GM15510 (cell line): Measurements from ENCODE around the gene CPVL.

ENCODE experiments used
- POLR2A ChIP-seq: IDR thresholded peaks from 3 replicates; pipeline ENCODE4 v1.6.1; 2011; ENCODE audit warnings: borderline replicate concordance; ENCODE audit not compliant: insufficient read length; ENCODE audit errors: extremely low read depth

Gene CPVL

DNA sequence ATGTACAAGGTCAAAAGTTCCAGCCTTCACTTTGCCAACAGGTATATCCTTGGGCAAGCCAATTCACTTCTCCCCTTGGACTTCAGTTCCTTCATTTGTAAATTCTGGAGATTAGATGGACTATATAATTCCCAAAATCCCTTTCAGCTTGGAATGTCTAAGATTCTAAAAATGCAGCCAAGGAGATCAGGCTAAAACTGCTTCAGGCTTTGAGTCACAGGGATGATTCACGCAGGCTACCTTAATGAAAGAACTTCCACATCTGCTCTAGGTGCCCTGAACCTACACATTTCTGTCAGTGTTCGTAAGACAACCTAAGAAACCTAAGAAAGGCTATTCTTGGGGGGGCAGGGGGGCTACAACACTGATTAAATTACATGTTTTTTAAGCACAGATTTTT, 7.1 kb downstream of the CPVL start:
- TF ChIP-seq POLR2A: no peak

- no peak for TF ChIP-seq POLR2A
Measured at GRCh38 chr7:29138588-29138987, 7.7 kb downstream of the CPVL start.

DNA sequence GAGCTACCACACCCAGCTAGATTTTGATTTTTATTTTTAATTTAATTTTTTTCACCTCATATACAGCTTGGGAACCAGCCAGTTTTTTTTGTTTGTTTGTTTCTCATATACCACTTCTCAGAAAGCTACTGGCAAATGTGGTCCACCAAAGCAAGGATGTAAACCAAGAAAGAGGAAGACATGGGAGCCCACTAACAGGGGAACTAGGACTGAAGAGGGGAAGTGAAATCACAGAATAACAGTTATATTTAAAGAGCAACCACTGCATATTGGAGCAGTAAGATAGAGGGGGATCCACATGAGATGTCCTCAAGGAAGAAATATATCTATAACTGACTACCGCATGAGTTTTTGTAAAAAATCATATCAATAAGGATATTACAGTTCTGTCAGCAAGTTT, 10.5 kb downstream of the CPVL start:
- no peak for TF ChIP-seq POLR2A

- no peak for TF ChIP-seq POLR2A
Measured at GRCh38 chr7:29132980-29133379, 13.4 kb downstream of the CPVL start.

- no peak for TF ChIP-seq POLR2A
Measured at GRCh38 chr7:29131678-29132077, 14.7 kb downstream of the CPVL start.

DNA sequence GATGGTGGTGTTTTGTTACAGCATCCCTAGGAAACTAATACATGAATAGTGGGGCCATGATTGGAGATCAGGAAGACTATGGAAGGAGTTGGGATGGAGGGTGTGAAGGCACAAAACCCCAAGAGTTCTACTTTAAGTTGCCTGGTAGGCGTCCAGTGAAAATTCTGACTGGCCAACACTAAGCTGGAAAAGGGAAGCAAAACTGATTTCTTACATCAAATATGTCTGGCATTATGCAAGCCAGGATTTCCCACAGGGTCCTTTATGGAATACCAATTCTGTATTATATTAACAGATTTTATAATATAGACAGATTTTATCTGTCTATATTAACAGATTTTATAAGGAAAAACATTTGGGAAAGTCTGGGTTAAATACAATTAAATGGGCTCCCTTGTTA, 16.2 kb downstream of the CPVL start:
- no peak for TF ChIP-seq POLR2A

GRCh38 chr7:29127527-29127926, 18.8 kb downstream of the CPVL start:
- TF ChIP-seq POLR2A: no peak

GRCh38 chr7:29126804-29127203, 19.5 kb downstream of the CPVL start:
- TF ChIP-seq POLR2A: no peak

- TF ChIP-seq POLR2A: no peak
Measured at GRCh38 chr7:29123626-29124190, 22.6 kb downstream of the CPVL start.

- TF ChIP-seq POLR2A: no peak
Measured at GRCh38 chr7:29122759-29123158, 23.6 kb downstream of the CPVL start.

- TF ChIP-seq POLR2A: no peak
Measured at GRCh38 chr7:29122081-29122480, 24.3 kb downstream of the CPVL start.

- no peak for TF ChIP-seq POLR2A
Measured at GRCh38 chr7:29120955-29121354, 25.4 kb downstream of the CPVL start.

GRCh38 chr7:29119538-29119937, 26.8 kb downstream of the CPVL start:
- TF ChIP-seq POLR2A: no peak

- no peak for TF ChIP-seq POLR2A
Measured at GRCh38 chr7:29116361-29117200, 29.8 kb downstream of the CPVL start.

- TF ChIP-seq POLR2A: no peak
Measured at GRCh38 chr7:29115753-29116152, 30.6 kb downstream of the CPVL start.

DNA sequence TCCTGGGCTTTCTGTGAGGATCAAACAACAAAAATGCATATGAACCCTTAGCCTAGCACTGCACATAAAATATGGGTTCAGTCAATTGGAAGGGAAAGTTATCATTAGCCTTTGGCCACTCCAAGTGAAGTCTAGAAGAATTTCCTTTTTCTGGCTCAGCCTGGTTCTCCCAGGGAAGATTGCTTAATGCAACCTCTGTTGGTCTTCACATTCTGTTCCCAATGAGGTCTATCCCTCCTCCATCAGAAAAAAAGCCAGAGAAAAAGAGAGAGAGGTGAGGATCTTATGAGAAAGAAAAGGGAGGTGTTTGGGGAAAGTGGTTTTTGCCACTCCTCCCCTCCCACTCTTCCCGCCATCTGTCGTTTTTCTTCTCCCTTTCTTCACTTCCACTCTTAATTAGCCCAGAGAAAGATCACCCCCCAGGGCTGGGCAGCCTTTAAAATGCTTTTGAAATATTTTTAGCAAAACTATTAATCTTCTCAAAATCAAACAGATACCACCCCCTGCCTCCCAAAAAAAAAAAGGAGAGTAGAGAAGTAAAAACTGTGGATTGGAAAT, 31.1 kb downstream of the CPVL start:
- no peak for TF ChIP-seq POLR2A
